Activated CD8-positive, alpha-beta memory T cell treated with anti-CD3 and anti-CD28 coated beads, Interleukin-2, amount 10 ng/mL, durations not matched to agents 7 days and 5 days (primary cell): ENCODE results near the gene PLXNA4. TPM values are rescaled to one million over a fixed set of nuclear protein-coding genes. Genes with fewer than 3 reads are reported as not detected.

Experiments
- ATAC-seq: fragments of 150-1000 bp; cut with Tn5 transposase; one replicate; pipeline ENCODE4 v1.10.0; 2021; ENCODE audit warnings: moderate library complexity
- CTCF ChIA-PET: fragments of 350-600 bp; sonication (Branson Sonifier 250); formaldehyde crosslinking; loops from one replicate; lab custom pipeline; 2021; ENCODE audit warnings: antibody characterized with exemption; lab: Charles Lee
- DNase-seq: peaks from one replicate; pipeline ENCODE4 v3.0.0-alpha.2; 2020
- H3K27ac Mint-ChIP-seq: one replicate; pipeline ENCODE4 v1.8.0; 2021; ENCODE audit warnings: mild to moderate bottlenecking, mixed read lengths
- H3K27me3 Mint-ChIP-seq: one replicate; pipeline ENCODE4 v1.8.0; 2021; ENCODE audit warnings: mixed read lengths
- H3K36me3 Mint-ChIP-seq: one replicate; pipeline ENCODE4 v1.8.0; 2021; ENCODE audit warnings: mild to moderate bottlenecking, mixed read lengths
- H3K4me1 Mint-ChIP-seq: one replicate; pipeline ENCODE4 v1.8.0; 2021; ENCODE audit warnings: mixed read lengths
- H3K4me3 Mint-ChIP-seq: one replicate; pipeline ENCODE4 v1.8.0; 2021; ENCODE audit warnings: mild to moderate bottlenecking, moderate library complexity, mixed read lengths
- H3K9me3 Mint-ChIP-seq: one replicate; pipeline ENCODE4 v1.8.0; 2022; ENCODE audit warnings: low read depth, mixed read lengths
- total RNA-seq, 2 experiments: library from RNA; stranded (reverse); gene quantifications; one replicate each; pipeline ENCODE4 v1.2.3, GENCODE V29; 2021

Gene PLXNA4
- total RNA-seq, 2 experiments from 2014 or later: 1.2 to 1.6 TPM

DNA sequence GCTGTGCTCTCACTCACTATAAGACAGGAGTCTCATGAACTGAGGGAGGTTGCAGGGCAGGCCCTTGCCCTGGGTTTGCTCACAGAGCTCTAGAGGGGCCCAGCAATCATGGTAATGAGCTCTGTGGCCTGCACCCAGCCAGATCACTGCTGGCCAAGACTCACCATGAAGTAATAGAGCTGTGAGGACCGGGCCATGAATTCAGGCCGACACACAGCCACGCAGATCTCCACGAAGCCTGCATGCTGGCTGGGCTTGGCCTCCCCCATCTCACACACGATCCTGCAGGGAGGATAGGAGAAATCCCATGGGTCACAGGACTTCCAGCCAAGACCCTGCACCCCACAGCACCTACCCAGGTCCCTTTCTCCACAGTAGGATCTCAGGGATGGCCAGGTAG is 382.4 kb downstream of the PLXNA4 start:
- ATAC-seq: no peak
- Mint-ChIP-seq H3K4me3 (no peak overlapping the region), H3K27ac (no peak overlapping the region), H3K4me1 (no peaks in the 10 kb centered on the region), H3K27me3 (peaks cover 6% of the 10 kb centered on the region), H3K36me3 (no peaks in the 10 kb centered on the region), H3K9me3 (no peaks in the 10 kb centered on the region)
- no peak for DNase-seq
- CTCF ChIA-PET: no interaction called here

DNA sequence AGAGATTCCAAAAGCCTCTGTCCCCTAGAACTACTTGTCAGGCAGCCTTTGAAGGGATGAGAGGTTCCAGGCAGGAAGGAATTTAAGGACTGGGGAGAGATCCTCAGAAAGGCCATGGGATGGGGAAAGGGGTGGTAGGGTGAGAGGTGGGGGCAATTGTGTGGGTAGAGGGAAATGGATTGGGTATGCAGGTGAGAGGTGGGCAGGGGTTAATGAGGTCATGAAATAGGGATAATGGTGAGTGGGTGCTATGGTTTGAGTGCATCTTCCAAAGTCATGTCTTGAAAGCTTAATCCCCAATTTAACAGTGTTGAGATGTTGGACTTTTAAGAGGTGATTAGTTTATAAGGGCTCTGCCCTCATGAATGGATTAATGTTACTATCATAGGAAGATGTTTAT is 383.5 kb downstream of the PLXNA4 start:
- no peak for DNase-seq
- no peak overlapping the region for H3K27ac Mint-ChIP-seq
- no peaks in the 10 kb centered on the region for H3K36me3 Mint-ChIP-seq
- no peaks in the 10 kb centered on the region for H3K9me3 Mint-ChIP-seq
- H3K4me3 Mint-ChIP-seq: no peak overlapping the region
- ATAC-seq: no peak
- no peaks in the 10 kb centered on the region for H3K4me1 Mint-ChIP-seq
- H3K27me3 Mint-ChIP-seq: peaks cover 6% of the 10 kb centered on the region
- CTCF ChIA-PET: no interaction called here

DNA sequence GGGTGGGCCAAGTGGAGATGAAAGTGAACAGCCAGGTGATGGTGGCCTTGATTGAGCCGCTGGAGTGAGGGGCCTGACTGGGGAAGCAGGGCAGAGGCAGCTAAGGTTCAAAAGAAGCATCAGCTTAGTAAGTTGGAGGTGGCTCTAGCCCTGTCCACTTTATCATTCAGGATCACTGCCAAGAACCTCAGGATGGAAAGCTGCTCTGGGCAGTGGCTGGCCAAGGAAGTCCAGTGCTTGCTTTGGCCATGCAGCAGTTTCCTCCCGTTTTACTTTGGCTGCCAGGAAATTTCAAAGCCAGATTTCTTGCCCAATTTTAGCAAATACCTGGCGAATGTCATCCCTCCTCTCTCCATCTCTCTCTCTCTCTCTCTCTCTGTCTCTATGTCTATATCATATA is 384.9 kb downstream of the PLXNA4 start:
- DNase-seq: no peak
- CTCF ChIA-PET: no interaction called here
- H3K4me1 Mint-ChIP-seq: no peaks in the 10 kb centered on the region
- ATAC-seq: no peak
- peaks cover 5% of the 10 kb centered on the region for H3K36me3 Mint-ChIP-seq
- no peak overlapping the region for H3K4me3 Mint-ChIP-seq
- peaks cover 9% of the 10 kb centered on the region for H3K9me3 Mint-ChIP-seq
- H3K27ac Mint-ChIP-seq: no peak overlapping the region
- peaks cover 6% of the 10 kb centered on the region for H3K27me3 Mint-ChIP-seq

DNA sequence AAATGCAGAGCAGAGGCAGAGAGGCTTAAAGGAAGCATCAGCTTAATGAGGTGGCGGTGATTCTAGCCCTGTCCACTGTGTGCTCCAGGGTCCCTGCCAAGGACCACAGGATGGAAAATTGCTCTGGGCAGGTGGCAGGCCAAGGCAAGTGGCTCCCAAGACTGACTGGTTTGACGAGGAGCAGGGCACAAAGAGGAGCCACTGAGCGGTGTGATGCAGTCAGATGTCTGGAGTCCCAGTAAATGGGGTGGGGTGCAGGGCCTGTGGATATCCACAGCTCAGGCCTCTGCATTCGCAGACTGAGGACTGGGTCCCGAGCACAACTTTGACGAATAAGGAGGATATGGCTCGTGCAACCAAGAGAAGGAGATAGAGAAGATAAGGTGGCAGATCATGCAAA is 385.6 kb downstream of the PLXNA4 start:
- no peaks in the 10 kb centered on the region for H3K4me1 Mint-ChIP-seq
- no peak overlapping the region for H3K4me3 Mint-ChIP-seq
- H3K36me3 Mint-ChIP-seq: peaks cover 5% of the 10 kb centered on the region
- CTCF ChIA-PET: no interaction called here
- no peak overlapping the region for H3K27ac Mint-ChIP-seq
- ATAC-seq: no peak
- peaks cover 9% of the 10 kb centered on the region for H3K9me3 Mint-ChIP-seq
- peaks cover under 1% of the 10 kb centered on the region for H3K27me3 Mint-ChIP-seq
- DNase-seq: no peak

DNA sequence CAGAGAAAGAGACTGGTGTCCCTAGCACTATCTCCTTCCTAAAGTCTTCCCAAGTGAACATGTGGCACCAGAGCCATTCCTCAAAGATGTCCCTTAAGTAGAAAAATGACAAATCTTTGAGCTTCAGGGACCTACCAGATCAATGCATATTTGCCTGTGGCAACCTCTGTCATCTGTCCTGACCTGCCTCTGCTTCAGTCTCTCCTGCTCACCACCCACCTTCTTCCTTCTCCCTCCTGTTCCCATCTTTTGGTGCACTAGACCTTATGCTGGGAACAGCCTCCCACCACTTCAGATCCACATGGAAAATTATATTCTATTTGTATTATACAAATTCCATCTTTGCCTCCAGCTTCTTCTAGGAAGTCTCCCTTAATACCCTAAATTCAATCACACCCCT is 386.4 kb downstream of the PLXNA4 start:
- Mint-ChIP-seq H3K27ac (no peak overlapping the region), H3K27me3 (no peaks in the 10 kb centered on the region), H3K4me1 (no peaks in the 10 kb centered on the region), H3K4me3 (no peak overlapping the region), H3K36me3 (peaks cover 5% of the 10 kb centered on the region), H3K9me3 (peaks cover 9% of the 10 kb centered on the region)
- DNase-seq (no peak), ATAC-seq (no peak)
- CTCF ChIA-PET: no interaction called here

DNA sequence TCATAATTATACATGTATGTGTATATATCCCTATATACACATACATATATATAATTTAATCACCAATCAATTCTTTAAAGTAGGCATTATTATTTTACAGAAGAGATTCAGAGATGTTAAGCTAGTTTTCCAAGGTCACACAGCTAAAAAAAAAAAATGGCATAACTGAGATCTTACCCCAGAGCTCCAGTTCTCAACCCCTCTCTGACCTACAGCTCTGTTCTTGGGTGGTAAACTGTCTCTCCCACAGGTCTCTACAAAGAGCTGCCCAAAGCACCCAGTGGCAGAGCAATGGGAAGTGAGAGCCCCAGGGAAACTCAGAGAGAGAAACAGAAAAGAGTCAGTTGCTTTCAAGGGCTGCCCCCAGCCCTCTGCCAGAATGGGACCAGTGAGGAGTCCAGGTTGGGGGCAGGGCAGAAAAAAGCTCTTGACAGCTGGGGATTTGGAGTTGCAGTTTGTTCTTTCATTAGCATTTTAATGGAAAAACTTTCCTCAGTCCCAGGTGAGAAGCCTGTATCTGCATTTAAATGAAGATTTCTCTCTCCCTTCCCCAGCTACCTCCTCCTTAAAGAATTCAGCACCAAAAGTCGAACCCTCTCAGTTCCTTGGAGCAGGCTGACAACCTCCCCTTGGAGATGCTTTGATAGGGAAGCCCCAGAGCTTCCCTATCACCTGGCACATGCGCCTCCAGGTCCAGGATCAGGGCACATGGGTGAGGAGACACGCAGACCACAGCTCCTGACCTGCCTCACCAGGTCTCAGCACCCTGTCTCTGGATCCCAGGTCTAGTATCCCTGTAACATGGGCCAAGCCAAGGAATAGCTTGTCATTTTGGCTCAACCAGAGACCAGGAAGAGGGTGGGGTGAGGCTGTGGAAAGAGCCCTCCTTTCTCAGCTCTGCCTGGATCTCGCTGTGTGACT is 388.1 kb downstream of the PLXNA4 start:
- Mint-ChIP-seq H3K4me1 (no peaks in the 10 kb centered on the region), H3K27ac (no peak overlapping the region), H3K36me3 (peaks cover 5% of the 10 kb centered on the region), H3K9me3 (peaks cover 9% of the 10 kb centered on the region), H3K27me3 (no peaks in the 10 kb centered on the region), H3K4me3 (no peak overlapping the region)
- CTCF ChIA-PET: interaction anchor here (1.7 kb wide), 1 partner anchor 24 kb away, joined by 4 read pairs; no protein-coding TSS in a partner anchor
- DNase-seq: no peak
- no peak for ATAC-seq

DNA sequence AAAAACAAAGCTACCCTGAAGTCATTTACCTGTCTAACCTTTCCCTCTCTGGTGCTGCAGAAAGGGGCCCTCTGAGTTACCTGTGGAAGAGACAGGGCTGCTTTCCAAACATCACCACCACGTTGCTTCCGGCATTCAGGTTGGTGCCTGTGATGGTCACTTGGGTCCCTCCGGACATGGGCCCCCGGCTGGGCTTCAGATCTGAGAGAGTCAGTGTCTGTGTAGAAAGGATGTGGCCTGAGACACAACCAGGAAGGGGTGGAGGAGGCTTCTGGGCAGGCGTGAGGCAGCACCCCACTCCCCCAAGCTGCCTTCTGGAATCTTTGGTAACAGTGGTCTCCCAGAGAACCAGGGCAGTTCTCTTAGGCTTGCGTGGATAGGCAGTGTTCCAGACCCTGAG is 388.9 kb downstream of the PLXNA4 start:
- no peak overlapping the region for H3K27ac Mint-ChIP-seq
- peaks cover 5% of the 10 kb centered on the region for H3K36me3 Mint-ChIP-seq
- H3K9me3 Mint-ChIP-seq: peaks cover 9% of the 10 kb centered on the region
- no peaks in the 10 kb centered on the region for H3K27me3 Mint-ChIP-seq
- no peak overlapping the region for H3K4me3 Mint-ChIP-seq
- CTCF ChIA-PET: interaction anchor here (1.7 kb wide), 1 partner anchor 23 kb away, joined by 4 read pairs; no protein-coding TSS in a partner anchor
- ATAC-seq (no peak), DNase-seq (no peak)
- no peaks in the 10 kb centered on the region for H3K4me1 Mint-ChIP-seq

DNA sequence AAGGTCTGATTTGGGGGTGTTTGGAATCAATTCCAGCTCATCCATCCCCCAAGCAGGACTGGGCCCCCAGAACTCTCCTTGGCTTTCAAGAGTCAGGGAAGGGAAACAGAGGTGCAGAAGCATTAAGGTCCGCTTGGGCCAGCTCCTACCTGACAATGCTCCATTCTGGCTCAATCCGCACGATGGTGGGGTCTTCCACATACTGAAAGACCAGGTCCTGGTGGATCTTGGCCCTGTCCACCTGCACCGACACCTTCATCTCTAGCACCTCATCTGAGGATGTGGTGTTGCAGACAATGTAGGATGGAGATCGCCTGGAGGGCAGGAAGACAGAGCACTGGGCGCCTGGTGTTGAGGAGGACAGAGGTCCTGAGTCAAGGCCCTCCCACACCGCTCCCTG is 391.1 kb downstream of the PLXNA4 start:
- DNase-seq (no peak), ATAC-seq (no peak)
- Mint-ChIP-seq H3K9me3 (peaks cover 9% of the 10 kb centered on the region), H3K4me1 (no peaks in the 10 kb centered on the region), H3K36me3 (peaks cover 5% of the 10 kb centered on the region), H3K27ac (no peak overlapping the region), H3K27me3 (no peaks in the 10 kb centered on the region), H3K4me3 (no peak overlapping the region)
- CTCF ChIA-PET: no interaction called here

DNA sequence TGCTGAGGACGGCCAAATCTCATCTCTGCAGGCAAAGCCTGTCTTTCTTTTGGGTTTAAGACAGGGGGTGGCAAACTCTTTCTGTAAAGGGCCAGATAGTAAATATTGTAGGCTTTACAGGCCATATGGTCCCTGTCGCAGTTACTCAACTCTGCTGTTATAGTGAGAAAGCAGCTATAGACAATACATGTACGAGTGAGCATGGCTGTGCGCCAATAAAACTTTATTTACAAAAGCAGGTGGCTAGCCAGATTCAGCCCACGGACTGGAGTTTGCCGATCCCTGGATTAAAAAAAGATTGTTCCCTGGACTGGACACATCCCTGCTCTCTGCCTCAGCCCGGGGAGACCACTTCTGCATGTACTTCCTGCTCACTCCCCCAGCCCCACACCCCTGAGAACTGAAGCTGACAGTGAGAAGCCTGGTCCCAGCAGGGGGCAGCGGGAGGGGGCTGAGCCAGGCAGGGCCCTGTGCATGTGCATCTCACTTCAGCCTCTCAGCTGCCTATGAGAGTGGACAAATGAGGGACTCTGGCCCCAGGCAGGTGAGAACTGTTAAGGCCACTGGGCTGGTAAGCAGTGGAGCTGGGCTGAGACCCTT is 392.4 kb downstream of the PLXNA4 start:
- H3K36me3 Mint-ChIP-seq: peaks cover 5% of the 10 kb centered on the region
- CTCF ChIA-PET: no interaction called here
- peaks cover 9% of the 10 kb centered on the region for H3K9me3 Mint-ChIP-seq
- no peak for ATAC-seq
- H3K27me3 Mint-ChIP-seq: no peaks in the 10 kb centered on the region
- no peaks in the 10 kb centered on the region for H3K4me1 Mint-ChIP-seq
- H3K27ac Mint-ChIP-seq: no peak overlapping the region
- DNase-seq: no peak
- H3K4me3 Mint-ChIP-seq: no peak overlapping the region

DNA sequence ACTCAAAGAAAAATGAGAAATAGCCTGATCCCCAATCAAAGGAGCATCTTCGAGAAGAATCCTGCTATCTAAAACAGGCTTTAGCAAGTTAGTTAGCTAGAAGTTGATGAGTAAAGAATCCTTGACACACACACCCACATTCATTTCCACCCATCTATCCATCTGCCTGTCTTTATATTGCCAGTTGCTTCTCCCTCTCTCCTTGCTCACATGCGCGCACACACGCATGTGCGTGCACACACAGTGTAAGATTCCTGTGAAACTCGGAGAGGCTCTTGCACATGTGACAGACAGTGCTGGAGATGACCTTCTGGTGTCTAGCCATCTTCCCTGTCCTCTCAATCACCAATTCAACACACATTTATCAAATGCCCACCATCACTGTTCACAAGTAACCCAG is 393.3 kb downstream of the PLXNA4 start:
- Mint-ChIP-seq H3K27me3 (no peaks in the 10 kb centered on the region), H3K36me3 (peaks cover 5% of the 10 kb centered on the region)

DNA sequence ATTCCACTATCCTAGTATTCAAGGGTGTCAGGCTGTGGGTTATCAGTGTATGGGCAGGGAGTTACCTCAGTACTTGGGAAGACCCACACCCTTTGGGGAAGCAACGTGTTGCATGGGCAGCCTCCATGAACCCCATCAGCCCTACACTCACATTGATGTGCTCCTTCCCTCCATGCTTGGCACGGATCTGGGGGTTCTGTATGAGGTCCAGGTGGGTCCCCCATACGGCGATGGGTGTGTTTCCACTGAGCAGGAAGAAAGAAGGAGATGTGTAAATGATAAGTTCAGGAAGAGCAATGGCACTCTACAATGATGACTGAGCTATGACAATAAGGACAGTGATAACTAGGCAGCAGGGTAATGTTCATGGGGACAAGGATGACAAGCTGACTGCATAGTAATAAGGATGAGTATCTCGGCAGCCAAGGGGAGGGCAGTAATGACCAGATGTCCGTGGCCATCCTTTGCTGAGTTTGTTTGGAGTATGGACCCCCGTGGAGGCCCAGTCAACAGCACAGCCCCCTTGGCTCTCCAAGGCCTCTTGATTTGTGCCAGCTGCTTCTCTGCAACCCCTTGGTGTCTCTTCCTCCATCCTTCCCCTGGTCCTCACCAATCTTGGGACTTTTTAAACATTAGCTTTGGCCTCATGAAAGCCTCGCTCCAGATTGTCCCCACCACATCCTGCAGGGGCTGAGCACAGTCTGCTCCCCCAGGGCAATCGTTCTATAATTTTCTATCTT is 394.2 kb downstream of the PLXNA4 start:
- no peaks in the 10 kb centered on the region for H3K27me3 Mint-ChIP-seq
- H3K27ac Mint-ChIP-seq: no peak overlapping the region
- H3K36me3 Mint-ChIP-seq: peaks cover 4% of the 10 kb centered on the region
- H3K4me3 Mint-ChIP-seq: no peak overlapping the region
- DNase-seq (no peak), ATAC-seq (no peak)
- CTCF ChIA-PET: no interaction called here
- H3K9me3 Mint-ChIP-seq: peaks cover 6% of the 10 kb centered on the region
- H3K4me1 Mint-ChIP-seq: no peaks in the 10 kb centered on the region

More for the DNA sequence above, 393.3 kb downstream of the PLXNA4 start:
- no peak for ATAC-seq
- Mint-ChIP-seq H3K4me3 (no peak overlapping the region), H3K9me3 (peaks cover 9% of the 10 kb centered on the region), H3K4me1 (no peaks in the 10 kb centered on the region), H3K27ac (no peak overlapping the region)
- CTCF ChIA-PET: no interaction called here
- DNase-seq: no peak

DNA sequence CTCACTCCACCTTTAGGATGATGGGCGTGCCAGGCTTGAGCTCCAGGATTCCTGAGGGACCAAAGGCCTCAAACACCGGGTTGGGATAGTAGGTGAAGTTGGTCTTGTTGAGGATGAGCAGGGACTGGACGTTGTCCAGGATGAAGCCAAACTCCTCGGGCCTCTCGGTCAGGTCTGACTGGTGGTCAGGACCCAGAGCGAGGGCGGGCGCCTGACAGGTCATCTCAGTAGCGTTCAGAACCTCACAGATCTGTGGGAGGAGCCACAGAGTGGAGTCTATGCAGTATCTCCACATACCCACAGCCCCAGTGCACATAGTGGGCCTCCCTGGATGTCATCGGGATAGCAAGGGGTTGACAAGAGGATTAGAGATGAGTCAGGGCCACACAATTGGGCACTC is 394.9 kb downstream of the PLXNA4 start:
- no peaks in the 10 kb centered on the region for H3K27me3 Mint-ChIP-seq
- H3K27ac Mint-ChIP-seq: no peak overlapping the region
- H3K4me1 Mint-ChIP-seq: no peaks in the 10 kb centered on the region
- CTCF ChIA-PET: no interaction called here
- ATAC-seq (no peak), DNase-seq (no peak)
- H3K4me3 Mint-ChIP-seq: no peak overlapping the region
- no peaks in the 10 kb centered on the region for H3K9me3 Mint-ChIP-seq
- H3K36me3 Mint-ChIP-seq: no peaks in the 10 kb centered on the region

DNA sequence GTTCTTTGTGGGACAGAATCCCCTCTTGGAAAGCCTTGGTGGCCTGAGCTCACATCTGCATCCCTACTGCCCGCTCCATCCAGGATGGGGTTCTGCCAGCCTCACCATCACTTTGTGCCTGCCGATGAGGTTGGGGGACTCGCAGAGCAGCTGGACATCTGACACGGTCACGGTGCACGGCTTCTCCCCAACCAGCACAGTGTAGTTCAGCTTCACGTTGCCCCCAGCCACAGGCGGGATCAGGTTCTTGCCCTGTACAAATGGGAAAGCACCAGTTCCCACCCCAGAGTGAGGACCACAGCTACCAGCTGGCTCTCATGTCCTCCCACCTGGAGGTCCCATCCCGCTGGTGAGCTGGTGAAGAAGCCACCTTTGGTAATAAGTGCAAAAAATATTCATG is 395.8 kb downstream of the PLXNA4 start:
- no peaks in the 10 kb centered on the region for H3K9me3 Mint-ChIP-seq
- H3K27me3 Mint-ChIP-seq: no peaks in the 10 kb centered on the region
- no peaks in the 10 kb centered on the region for H3K36me3 Mint-ChIP-seq
- H3K27ac Mint-ChIP-seq: no peak overlapping the region
- no peak overlapping the region for H3K4me3 Mint-ChIP-seq
- H3K4me1 Mint-ChIP-seq: no peaks in the 10 kb centered on the region
- CTCF ChIA-PET: interaction anchor here (0.7 kb wide), 1 partner anchor 138 kb away, joined by 3 read pairs; no protein-coding TSS in a partner anchor
- ATAC-seq (no peak), DNase-seq (no peak)
